Mesendoderm (in vitro differentiated cells): ENCODE results near the gene KMT5C.

Source experiments
- DNase-seq: peaks from one replicate; pipeline ENCODE4 v3.0.0; 2013
- H2AK5ac ChIP-seq: 2 replicates; pipeline ENCODE4 v1.6.1; 2013; ENCODE audit warnings: low read length, inconsistent platforms
- H2BK120ac ChIP-seq: 2 replicates; pipeline ENCODE4 v1.6.1; 2013; ENCODE audit warnings: low read depth, mild to moderate bottlenecking, low read length, moderate library complexity, mixed read lengths
- H2BK15ac ChIP-seq: replicated peaks from 2 replicates; pipeline ENCODE4 v1.6.1; 2013; ENCODE audit warnings: low read depth, mild to moderate bottlenecking, moderate library complexity
- H2BK5ac ChIP-seq: 2 replicates; pipeline ENCODE4 v1.6.1; 2013; ENCODE audit warnings: low read length, inconsistent platforms
- H3K18ac ChIP-seq: 2 replicates; pipeline ENCODE4 v1.6.1; 2013; ENCODE audit warnings: mild to moderate bottlenecking, low read length, mixed read lengths
- H3K23ac ChIP-seq: one replicate; pipeline ENCODE4 v1.6.1; 2013; ENCODE audit warnings: low read length
- H3K27ac ChIP-seq: 2 replicates; pipeline ENCODE4 v1.5.1; 2013; ENCODE audit warnings: low read depth, mild to moderate bottlenecking, inconsistent platforms, low read length, moderate library complexity
- H3K27me3 ChIP-seq: 2 replicates; pipeline ENCODE4 v1.6.1; 2013; ENCODE audit warnings: low read length, control low read depth, mild to moderate bottlenecking, inconsistent platforms; ENCODE audit not compliant: insufficient read depth, poor library complexity
- H3K36me3 ChIP-seq: 2 replicates; pipeline ENCODE4 v1.6.1; 2013; ENCODE audit warnings: low read length, inconsistent platforms; ENCODE audit not compliant: control insufficient read depth, insufficient read depth
- H3K4ac ChIP-seq: one replicate; pipeline ENCODE4 v1.6.1; 2013; ENCODE audit warnings: low read depth, mild to moderate bottlenecking, low read length, moderate library complexity
- H3K4me1 ChIP-seq: 2 replicates; pipeline ENCODE4 v1.6.1; 2013; ENCODE audit warnings: low read depth, low read length, inconsistent platforms; ENCODE audit not compliant: control insufficient read depth
- H3K4me2 ChIP-seq: 2 replicates; pipeline ENCODE4 v1.6.1; 2013; ENCODE audit warnings: low read length
- H3K4me3 ChIP-seq: 2 replicates; pipeline ENCODE4 v1.5.1; 2013; ENCODE audit warnings: mild to moderate bottlenecking, low read length
- H3K56ac ChIP-seq: one replicate; pipeline ENCODE4 v1.6.1; 2013; ENCODE audit warnings: low read length
- H3K79me1 ChIP-seq: 2 replicates; pipeline ENCODE4 v1.6.1; 2013; ENCODE audit warnings: low read length, inconsistent platforms
- H3K79me2 ChIP-seq: 2 replicates; pipeline ENCODE4 v1.6.1; 2013; ENCODE audit warnings: mild to moderate bottlenecking, low read length; ENCODE audit not compliant: control insufficient read depth, insufficient read depth
- H3K9ac ChIP-seq: 2 replicates; pipeline ENCODE4 v1.6.1; 2013; ENCODE audit warnings: low read length, inconsistent platforms
- H4K5ac ChIP-seq: one replicate; pipeline ENCODE4 v1.6.1; 2013; ENCODE audit warnings: low read length
- H4K8ac ChIP-seq: one replicate; pipeline ENCODE4 v1.6.1; 2013; ENCODE audit warnings: low read depth, mild to moderate bottlenecking, control low read depth, low read length, moderate library complexity
- WGBS: extraction: QIAGEN DNeasy Blood & Tissue Kit; methylation state at CpG from one replicate; pipeline ENCODE4 v1.1.7; 2013; ENCODE audit warnings: low lambda C conversion rate, missing lambda C conversion rate; ENCODE audit not compliant: insufficient coverage; ENCODE audit errors: extremely low coverage; 5-methylcytosine and 5-hydroxymethylcytosine counted together

Gene KMT5C

DNA sequence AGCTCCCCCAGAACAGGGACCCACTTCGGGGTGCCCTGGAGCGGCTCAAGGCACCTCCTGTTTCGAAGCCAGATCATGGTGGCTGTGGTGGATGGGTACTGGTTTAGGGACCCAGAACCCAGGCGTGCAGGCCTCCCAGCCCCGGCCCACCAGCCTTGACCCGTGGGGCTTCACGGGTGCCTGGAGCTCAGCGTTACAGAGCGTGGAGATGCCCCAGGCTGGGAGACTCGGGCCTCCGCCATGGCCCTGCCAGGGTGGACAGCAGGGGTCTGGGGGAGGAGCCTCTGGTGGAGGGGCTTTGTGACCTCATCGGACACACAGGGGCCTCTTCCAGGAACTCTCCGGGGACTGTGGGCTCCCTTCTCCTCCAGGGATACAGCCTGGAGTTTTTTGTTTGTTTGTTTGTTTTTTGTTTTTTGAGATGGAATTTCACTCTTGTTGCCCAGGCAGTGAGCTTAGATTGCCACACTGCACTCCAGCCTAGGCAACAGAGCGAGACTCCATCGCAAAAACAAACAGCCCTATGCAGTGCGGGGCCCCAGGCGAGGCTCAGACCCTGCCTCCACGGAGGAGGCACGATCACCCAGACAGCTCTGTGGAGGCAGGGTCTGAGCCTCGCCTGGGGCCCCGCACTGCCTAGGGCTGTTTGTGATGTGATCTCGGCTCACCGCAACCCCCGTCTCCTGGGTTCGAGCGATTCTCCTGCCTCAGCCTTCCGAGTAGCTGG, 23.5 kb downstream of the KMT5C start, which contains the start of gene GARIN5B:
GARIN5B (minus strand) TSS at position 271 of the 727 bp plus-strand sequence; CDS start at position 77, 194 bp downstream.
- Histone ChIP-seq H3K9ac (no peak within 1 kb of the TSS), H3K4me3 (no peak within 1 kb of the TSS), H3K27me3 (no peaks in the 10 kb centered on the region), H2AK5ac (no peak within 1 kb of the TSS), H2BK15ac (no peak within 1 kb of the TSS), H3K79me1 (no peaks in the 10 kb centered on the region), H3K56ac (no peak within 1 kb of the TSS), H4K8ac (no peak within 1 kb of the TSS), H2BK120ac (no peak within 1 kb of the TSS), H3K18ac (no peak within 1 kb of the TSS), H2BK5ac (no peak within 1 kb of the TSS), H3K79me2 (no peaks in the 10 kb centered on the region), H3K4me1 (no peaks in the 10 kb centered on the region), H3K4me2 (no peak within 1 kb of the TSS), H3K27ac (no peak within 1 kb of the TSS), H3K23ac (no peak within 1 kb of the TSS), H3K4ac (no peak within 1 kb of the TSS), H3K36me3 (no peaks in the 10 kb centered on the region), H4K5ac (no peak within 1 kb of the TSS)
- no CpG with 5 or more reads among the region's 27 CpGs for WGBS
- DNase-seq: no peak

DNA sequence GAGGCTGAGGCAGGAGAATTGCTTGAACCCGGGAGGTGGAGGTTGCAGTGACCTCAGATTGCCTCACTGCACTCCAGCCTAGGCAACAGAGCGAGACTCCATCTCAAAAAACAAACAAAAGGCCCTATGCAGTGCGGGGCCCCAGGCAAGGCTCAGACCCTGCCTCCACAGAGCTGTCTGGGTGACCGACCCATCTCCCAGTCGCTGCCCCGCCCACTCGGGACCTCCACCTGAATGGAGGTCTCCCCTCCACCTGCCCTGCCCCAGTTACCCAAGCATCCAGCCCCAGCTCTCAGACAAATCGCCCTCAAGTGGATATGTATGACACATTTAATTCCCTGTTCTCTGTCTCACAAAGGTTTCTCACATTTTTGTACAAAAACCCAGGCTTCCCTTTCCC, 25.6 kb downstream of the KMT5C start:
- Histone ChIP-seq H2BK120ac (no peak overlapping the region), H4K8ac (no peak overlapping the region), H3K36me3 (no peaks in the 10 kb centered on the region), H2BK15ac (no peak overlapping the region), H3K79me2 (no peaks in the 10 kb centered on the region), H2BK5ac (no peak overlapping the region), H3K27ac (no peak overlapping the region), H3K79me1 (no peaks in the 10 kb centered on the region), H3K4me2 (no peak overlapping the region), H3K27me3 (no peaks in the 10 kb centered on the region), H3K23ac (no peak overlapping the region), H2AK5ac (no peak overlapping the region), H3K56ac (no peak overlapping the region), H3K18ac (no peak overlapping the region), H3K9ac (no peak overlapping the region), H3K4ac (no peak overlapping the region), H4K5ac (no peak overlapping the region), H3K4me1 (no peaks in the 10 kb centered on the region), H3K4me3 (no peak overlapping the region)
- DNase-seq: no peak
- WGBS: no CpG with 5 or more reads among the region's 8 CpGs

DNA sequence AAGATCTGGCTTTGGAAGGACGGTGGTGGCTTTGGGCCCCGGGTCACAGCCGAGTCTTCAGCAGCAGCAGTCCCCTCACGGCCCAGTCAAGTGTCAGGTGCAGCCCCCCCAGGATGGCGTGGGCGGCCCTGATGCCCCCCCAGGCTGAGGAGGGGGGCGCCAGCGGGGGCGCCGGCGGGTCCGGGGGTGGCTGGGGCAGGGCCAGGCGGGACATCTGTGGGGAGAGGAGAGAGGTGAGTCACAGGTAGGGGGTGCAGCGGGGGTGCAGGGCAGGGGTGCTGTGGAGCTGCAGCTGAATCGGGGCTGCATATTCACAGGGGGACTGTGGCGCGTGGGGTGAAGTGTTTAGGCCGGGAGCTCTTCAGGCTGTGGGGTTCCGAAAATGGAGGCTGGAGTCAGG, 26.3 kb downstream of the KMT5C start:
- Histone ChIP-seq H3K4me2 (no peak overlapping the region), H3K79me1 (no peaks in the 10 kb centered on the region), H3K18ac (no peak overlapping the region), H2BK120ac (no peak overlapping the region), H2BK5ac (no peak overlapping the region), H3K4me1 (no peaks in the 10 kb centered on the region), H3K23ac (no peak overlapping the region), H3K27ac (no peak overlapping the region), H3K4me3 (no peak overlapping the region), H3K4ac (no peak overlapping the region), H2BK15ac (no peak overlapping the region), H4K8ac (no peak overlapping the region), H2AK5ac (no peak overlapping the region), H4K5ac (no peak overlapping the region), H3K9ac (no peak overlapping the region), H3K27me3 (peaks cover 1% of the 10 kb centered on the region), H3K56ac (no peak overlapping the region), H3K36me3 (no peaks in the 10 kb centered on the region), H3K79me2 (no peaks in the 10 kb centered on the region)
- WGBS: no CpG with 5 or more reads among the region's 19 CpGs
- no peak for DNase-seq

DNA sequence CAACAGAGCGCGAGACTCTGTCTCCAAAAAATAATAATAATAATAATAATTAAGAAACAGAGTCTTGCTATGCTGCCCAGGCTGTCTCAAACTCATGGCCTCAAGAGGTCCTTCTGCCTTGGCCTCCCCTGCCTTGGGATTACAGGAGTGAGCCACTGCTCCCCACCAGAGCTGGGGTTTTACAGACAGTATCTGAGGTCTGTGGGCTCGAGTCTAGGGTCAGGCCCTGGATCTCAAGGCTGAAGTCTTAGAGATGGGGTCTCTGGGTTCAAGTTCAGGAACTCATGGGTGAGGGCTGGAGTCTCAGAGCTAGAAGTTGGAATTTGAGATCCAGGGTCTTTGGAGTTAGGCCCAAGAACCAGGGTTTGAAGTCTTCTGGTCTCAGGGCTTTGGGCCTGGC, 27.1 kb downstream of the KMT5C start:
- H3K23ac ChIP-seq: no peak overlapping the region
- H3K27me3 ChIP-seq: peaks cover 3% of the 10 kb centered on the region
- no peak overlapping the region for H3K4me3 ChIP-seq
- H3K4me2 ChIP-seq: no peak overlapping the region
- H3K36me3 ChIP-seq: no peaks in the 10 kb centered on the region
- H2BK5ac ChIP-seq: no peak overlapping the region
- WGBS: no CpG with 5 or more reads among the region's 3 CpGs
- H3K18ac ChIP-seq: no peak overlapping the region
- H3K56ac ChIP-seq: no peak overlapping the region
- no peak overlapping the region for H4K8ac ChIP-seq
- no peak overlapping the region for H3K27ac ChIP-seq
- no peak overlapping the region for H2BK120ac ChIP-seq
- no peaks in the 10 kb centered on the region for H3K79me1 ChIP-seq
- DNase-seq: no peak
- H2BK15ac ChIP-seq: no peak overlapping the region
- H3K9ac ChIP-seq: no peak overlapping the region
- H2AK5ac ChIP-seq: no peak overlapping the region
- H3K4ac ChIP-seq: no peak overlapping the region
- no peak overlapping the region for H4K5ac ChIP-seq
- H3K4me1 ChIP-seq: no peaks in the 10 kb centered on the region
- no peaks in the 10 kb centered on the region for H3K79me2 ChIP-seq

DNA sequence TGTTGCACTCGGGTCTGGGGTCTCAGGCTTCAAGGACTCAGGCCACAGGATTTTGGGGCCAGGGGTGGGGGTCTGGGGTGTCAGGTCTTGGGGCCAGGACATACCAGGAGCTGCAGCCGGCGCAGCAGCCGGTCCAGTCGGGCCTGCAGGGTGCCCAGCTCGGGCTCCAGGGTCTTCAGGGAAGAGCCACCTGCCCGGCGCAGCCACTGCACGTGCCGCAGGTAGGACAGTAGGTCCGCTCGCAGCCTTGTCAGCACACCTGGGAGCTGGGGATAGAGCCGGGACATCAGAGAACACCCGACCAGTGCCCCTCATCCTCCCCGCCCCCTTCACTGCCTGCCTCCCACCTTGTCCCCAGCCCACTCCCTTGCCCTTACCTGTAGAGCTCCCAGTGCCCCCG, 28.4 kb downstream of the KMT5C start:
- Histone ChIP-seq H2AK5ac (no peak overlapping the region), H3K18ac (no peak overlapping the region), H3K4me2 (no peak overlapping the region), H3K27me3 (peaks cover 3% of the 10 kb centered on the region), H2BK120ac (no peak overlapping the region), H2BK5ac (no peak overlapping the region), H3K79me2 (no peaks in the 10 kb centered on the region), H2BK15ac (no peak overlapping the region), H3K4me1 (no peaks in the 10 kb centered on the region), H3K79me1 (no peaks in the 10 kb centered on the region), H3K56ac (no peak overlapping the region), H3K4ac (no peak overlapping the region), H3K23ac (no peak overlapping the region), H3K27ac (no peak overlapping the region), H3K4me3 (no peak overlapping the region), H3K36me3 (no peaks in the 10 kb centered on the region), H3K9ac (no peak overlapping the region), H4K8ac (no peak overlapping the region), H4K5ac (no peak overlapping the region)
- no CpG with 5 or more reads among the region's 16 CpGs for WGBS
- no peak for DNase-seq
